HEK293 (cell line): ENCODE measurements around the gene FCHSD1.

Source experiments
- HOXA7 ChIP-seq: sonication (generic); formaldehyde crosslinking; IDR thresholded peaks from 2 replicates; pipeline ENCODE4 v1.8.1; 2022; ENCODE audit warnings: missing genetic modification reagents, borderline replicate concordance
- MZF1 ChIP-seq: fragments of 450-650 bp; formaldehyde crosslinking; IDR thresholded peaks from 2 replicates; pipeline ENCODE4 v1.5.1; 2017; ENCODE audit warnings: missing biosample characterization, missing genetic modification characterization, borderline replicate concordance
- TCF7L2 ChIP-seq: IDR thresholded peaks from 2 replicates; pipeline ENCODE4 v1.6.1; 2011; ENCODE audit warnings: low read depth, mild to moderate bottlenecking, inconsistent platforms, low read length, moderate library complexity, borderline replicate concordance
- ZFHX2 ChIP-seq: fragments of 450-650 bp; formaldehyde crosslinking; conservative IDR thresholded peaks from 2 replicates; pipeline ENCODE4 v1.5.1; 2016; ENCODE audit warnings: missing biosample characterization, missing genetic modification characterization
- ZFP41 ChIP-seq: fragments of 450-650 bp; formaldehyde crosslinking; IDR thresholded peaks from 2 replicates; pipeline ENCODE4 v1.5.1; 2016; ENCODE audit warnings: missing biosample characterization, missing genetic modification characterization, borderline replicate concordance
- ZNF138 ChIP-seq: fragments of 450-650 bp; formaldehyde crosslinking; IDR thresholded peaks from 2 replicates; pipeline ENCODE4 v1.5.1; 2016; ENCODE audit warnings: missing biosample characterization, missing genetic modification characterization, borderline replicate concordance
- ZNF16 ChIP-seq: fragments of 450-650 bp; formaldehyde crosslinking; IDR thresholded peaks from 2 replicates; pipeline ENCODE4 v1.5.1; 2016; ENCODE audit warnings: low read depth, missing biosample characterization, missing genetic modification characterization
- TF ChIP-seq, protein P1 (sequence below): fragments of 450-650 bp; formaldehyde crosslinking; IDR thresholded peaks from 2 replicates; pipeline ENCODE4 v1.5.1; 2016; ENCODE audit warnings: missing biosample characterization, missing genetic modification characterization, borderline replicate concordance
- TF ChIP-seq, protein P2 (sequence below): fragments of 450-650 bp; formaldehyde crosslinking; IDR thresholded peaks from 2 replicates; pipeline ENCODE4 v1.5.1; 2016; ENCODE audit warnings: missing biosample characterization, missing genetic modification characterization
- TF ChIP-seq, protein P3 (sequence below): fragments of 450-650 bp; formaldehyde crosslinking; IDR thresholded peaks from 2 replicates; pipeline ENCODE4 v1.5.1; 2016; ENCODE audit warnings: missing biosample characterization, missing genetic modification characterization
- TF ChIP-seq, protein P4 (sequence below): fragments of 450-650 bp; formaldehyde crosslinking; IDR thresholded peaks from 2 replicates; pipeline ENCODE4 v1.5.1; 2017; ENCODE audit warnings: missing biosample characterization, missing genetic modification characterization

DNA sequence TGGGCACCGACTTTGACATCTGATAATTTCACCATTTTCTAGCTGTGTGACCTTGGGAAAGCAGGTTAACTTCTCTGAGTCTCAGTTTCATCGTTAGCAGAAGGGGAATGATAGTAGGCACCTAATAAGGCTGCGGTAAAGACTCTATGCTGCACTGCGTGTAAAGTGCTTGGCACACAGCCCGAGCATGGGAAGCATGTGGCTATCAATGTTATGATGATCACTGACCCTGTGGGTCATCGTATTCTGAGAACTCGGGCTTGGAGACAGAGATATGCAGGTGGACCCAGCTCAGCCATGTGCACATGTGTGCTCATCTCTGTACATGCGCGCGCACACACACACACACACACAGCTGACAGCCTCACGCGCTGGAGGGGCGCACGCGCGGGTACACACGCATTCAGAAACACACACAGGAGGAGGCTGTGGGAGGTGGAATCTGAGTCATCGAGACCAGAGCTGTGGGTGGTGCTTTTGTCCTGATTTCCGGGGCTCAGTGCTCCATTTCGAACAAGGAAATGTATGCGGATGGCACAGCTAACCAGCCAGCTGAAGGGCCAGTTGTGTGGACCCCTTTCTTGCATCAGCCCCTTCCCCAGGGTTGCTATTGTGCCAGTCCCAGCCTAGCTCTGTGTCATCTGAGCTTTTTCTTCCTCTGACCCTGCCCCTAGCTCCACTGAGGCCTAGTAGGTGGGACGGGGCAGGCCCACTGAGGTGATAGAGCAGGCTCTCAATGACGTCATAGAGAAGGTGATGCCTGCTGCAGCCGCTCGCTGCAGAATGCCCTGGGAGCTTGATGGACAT is 41.9 kb upstream of the FCHSD1 start:
- TF ChIP-seq, protein P1, sequence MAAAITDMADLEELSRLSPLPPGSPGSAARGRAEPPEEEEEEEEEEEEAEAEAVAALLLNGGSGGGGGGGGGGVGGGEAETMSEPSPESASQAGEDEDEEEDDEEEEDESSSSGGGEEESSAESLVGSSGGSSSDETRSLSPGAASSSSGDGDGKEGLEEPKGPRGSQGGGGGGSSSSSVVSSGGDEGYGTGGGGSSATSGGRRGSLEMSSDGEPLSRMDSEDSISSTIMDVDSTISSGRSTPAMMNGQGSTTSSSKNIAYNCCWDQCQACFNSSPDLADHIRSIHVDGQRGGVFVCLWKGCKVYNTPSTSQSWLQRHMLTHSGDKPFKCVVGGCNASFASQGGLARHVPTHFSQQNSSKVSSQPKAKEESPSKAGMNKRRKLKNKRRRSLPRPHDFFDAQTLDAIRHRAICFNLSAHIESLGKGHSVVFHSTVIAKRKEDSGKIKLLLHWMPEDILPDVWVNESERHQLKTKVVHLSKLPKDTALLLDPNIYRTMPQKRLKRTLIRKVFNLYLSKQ (tag by site-specific recombination): no peak
- TF ChIP-seq, protein P2, sequence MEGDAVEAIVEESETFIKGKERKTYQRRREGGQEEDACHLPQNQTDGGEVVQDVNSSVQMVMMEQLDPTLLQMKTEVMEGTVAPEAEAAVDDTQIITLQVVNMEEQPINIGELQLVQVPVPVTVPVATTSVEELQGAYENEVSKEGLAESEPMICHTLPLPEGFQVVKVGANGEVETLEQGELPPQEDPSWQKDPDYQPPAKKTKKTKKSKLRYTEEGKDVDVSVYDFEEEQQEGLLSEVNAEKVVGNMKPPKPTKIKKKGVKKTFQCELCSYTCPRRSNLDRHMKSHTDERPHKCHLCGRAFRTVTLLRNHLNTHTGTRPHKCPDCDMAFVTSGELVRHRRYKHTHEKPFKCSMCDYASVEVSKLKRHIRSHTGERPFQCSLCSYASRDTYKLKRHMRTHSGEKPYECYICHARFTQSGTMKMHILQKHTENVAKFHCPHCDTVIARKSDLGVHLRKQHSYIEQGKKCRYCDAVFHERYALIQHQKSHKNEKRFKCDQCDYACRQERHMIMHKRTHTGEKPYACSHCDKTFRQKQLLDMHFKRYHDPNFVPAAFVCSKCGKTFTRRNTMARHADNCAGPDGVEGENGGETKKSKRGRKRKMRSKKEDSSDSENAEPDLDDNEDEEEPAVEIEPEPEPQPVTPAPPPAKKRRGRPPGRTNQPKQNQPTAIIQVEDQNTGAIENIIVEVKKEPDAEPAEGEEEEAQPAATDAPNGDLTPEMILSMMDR (tag by site-specific recombination): no peak
- TF ChIP-seq MZF1 (tag by site-specific recombination): no peak
- TF ChIP-seq HOXA7 (CRISPR knock-in tag): no peak
- peak; percentile 94 for TF ChIP-seq ZFHX2 (tag by site-specific recombination)
- no peak for TF ChIP-seq ZFP41 (tag by site-specific recombination)
- TF ChIP-seq ZNF138: no peak
- TF ChIP-seq, protein P3, sequence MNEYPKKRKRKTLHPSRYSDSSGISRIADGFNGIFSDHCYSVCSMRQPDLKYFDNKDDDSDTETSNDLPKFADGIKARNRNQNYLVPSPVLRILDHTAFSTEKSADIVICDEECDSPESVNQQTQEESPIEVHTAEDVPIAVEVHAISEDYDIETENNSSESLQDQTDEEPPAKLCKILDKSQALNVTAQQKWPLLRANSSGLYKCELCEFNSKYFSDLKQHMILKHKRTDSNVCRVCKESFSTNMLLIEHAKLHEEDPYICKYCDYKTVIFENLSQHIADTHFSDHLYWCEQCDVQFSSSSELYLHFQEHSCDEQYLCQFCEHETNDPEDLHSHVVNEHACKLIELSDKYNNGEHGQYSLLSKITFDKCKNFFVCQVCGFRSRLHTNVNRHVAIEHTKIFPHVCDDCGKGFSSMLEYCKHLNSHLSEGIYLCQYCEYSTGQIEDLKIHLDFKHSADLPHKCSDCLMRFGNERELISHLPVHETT (tag by site-specific recombination): no peak
- TF ChIP-seq, protein P4, sequence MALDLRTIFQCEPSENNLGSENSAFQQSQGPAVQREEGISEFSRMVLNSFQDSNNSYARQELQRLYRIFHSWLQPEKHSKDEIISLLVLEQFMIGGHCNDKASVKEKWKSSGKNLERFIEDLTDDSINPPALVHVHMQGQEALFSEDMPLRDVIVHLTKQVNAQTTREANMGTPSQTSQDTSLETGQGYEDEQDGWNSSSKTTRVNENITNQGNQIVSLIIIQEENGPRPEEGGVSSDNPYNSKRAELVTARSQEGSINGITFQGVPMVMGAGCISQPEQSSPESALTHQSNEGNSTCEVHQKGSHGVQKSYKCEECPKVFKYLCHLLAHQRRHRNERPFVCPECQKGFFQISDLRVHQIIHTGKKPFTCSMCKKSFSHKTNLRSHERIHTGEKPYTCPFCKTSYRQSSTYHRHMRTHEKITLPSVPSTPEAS (tag by site-specific recombination): no peak
- TF ChIP-seq TCF7L2: no peak
- no peak for TF ChIP-seq ZNF16
